GM12801 (cell line): ENCODE results near the gene MAU2.

ENCODE experiments used
- TF ChIP-seq, protein P1 (sequence below): IDR thresholded peaks from one replicate; pipeline ENCODE4 v1.5.1; 2011; ENCODE audit warnings: control low read depth; ENCODE audit not compliant: insufficient read length; ENCODE audit errors: extremely low read depth

MAU2 gene

GRCh38 chr19:19279062-19279612 is 41.5 kb upstream of the MAU2 start:
- TF ChIP-seq, protein P1, sequence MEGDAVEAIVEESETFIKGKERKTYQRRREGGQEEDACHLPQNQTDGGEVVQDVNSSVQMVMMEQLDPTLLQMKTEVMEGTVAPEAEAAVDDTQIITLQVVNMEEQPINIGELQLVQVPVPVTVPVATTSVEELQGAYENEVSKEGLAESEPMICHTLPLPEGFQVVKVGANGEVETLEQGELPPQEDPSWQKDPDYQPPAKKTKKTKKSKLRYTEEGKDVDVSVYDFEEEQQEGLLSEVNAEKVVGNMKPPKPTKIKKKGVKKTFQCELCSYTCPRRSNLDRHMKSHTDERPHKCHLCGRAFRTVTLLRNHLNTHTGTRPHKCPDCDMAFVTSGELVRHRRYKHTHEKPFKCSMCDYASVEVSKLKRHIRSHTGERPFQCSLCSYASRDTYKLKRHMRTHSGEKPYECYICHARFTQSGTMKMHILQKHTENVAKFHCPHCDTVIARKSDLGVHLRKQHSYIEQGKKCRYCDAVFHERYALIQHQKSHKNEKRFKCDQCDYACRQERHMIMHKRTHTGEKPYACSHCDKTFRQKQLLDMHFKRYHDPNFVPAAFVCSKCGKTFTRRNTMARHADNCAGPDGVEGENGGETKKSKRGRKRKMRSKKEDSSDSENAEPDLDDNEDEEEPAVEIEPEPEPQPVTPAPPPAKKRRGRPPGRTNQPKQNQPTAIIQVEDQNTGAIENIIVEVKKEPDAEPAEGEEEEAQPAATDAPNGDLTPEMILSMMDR, result no peak

DNA sequence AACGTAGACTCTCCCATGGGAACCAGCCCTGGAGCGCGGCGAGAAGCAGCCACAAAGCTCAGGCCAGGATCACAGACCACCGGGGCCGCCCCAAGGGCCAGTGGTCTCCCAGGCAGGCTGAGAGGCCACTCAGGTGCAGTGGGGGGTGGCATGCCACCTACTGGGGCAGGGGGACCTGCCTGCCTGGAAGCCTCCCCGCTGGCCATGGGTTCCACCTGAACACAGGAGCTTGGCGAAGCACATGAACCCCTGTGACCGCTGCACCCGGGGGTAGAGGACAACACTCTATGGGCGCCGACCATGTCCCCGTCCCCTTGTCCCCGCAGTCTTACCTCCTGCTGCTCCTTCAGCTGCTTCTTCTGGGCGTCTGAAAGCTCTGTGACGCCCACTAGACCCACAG is 40.8 kb upstream of the MAU2 start:
- TF ChIP-seq, protein P1, result no peak

DNA sequence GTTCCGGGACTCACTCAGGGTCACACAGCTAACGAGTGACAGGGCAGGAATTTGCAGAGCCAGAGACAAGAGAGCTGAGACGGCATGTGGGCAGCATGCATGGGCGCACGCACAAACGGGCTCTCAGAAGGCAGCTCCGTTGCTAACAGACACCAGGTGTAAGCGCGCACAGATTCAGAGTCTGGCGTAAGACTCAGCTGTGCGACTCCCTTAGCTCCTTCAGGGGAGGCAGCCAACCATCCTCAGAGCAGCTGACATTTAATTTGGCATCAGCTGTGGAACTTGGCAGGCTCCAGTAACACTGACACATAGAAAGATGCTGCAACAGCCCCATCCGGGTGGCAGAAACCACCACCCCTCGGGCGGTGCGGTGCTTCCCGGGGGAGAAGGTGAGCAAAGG is 40.1 kb upstream of the MAU2 start:
- TF ChIP-seq, protein P1, result no peak

GRCh38 chr19:19285686-19286085 is 34.9 kb upstream of the MAU2 start:
- TF ChIP-seq, protein P1, result no peak

DNA sequence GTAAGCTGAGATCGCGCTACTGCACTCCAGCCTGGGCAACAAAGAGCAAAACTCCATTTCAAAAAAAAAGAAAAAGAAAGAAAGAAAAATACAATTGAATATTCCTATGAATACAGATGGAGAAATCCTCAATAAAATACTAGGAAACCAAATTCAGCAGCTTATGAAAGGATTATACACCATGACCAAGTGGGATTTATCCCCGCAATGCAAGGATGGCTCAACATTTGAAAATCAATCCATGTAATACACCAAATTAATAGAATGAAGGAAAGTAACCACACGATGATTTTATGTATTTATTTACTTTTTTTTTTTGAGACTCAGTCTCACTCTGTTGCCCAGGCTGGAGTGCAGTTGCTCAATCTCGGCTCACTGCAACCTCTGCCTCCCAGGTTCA is 28.0 kb upstream of the MAU2 start:
- TF ChIP-seq, protein P1, result no peak

GRCh38 chr19:19294914-19295313 is 25.7 kb upstream of the MAU2 start:
- TF ChIP-seq, protein P1, result no peak

- TF ChIP-seq, protein P1, result no peak
Observed at GRCh38 chr19:19296953-19297689, 23.5 kb upstream of the MAU2 start.
